GM23338 (cell line): Measurements from ENCODE around the gene SLC39A7.

Experiments used
- CREB1 ChIP-seq: fragments of 250-450 bp; sonication (Bioruptor Pico); IDR thresholded peaks from 2 replicates; pipeline ENCODE4 v1.5.0; 2020; ENCODE audit warnings: low read depth, mild to moderate bottlenecking, moderate library complexity
- EZH2 ChIP-seq: fragments of 200-600 bp; sonication (generic); IDR thresholded peaks from one replicate; pipeline ENCODE4 v1.8.0; 2017; ENCODE audit warnings: antibody characterized with exemption, mild to moderate bottlenecking, low read depth; ENCODE audit not compliant: unreplicated experiment
- EZH2phosphoT487 ChIP-seq: fragments of 200-600 bp; sonication (generic); IDR thresholded peaks from one replicate; pipeline ENCODE4 v1.8.1; 2018; ENCODE audit warnings: antibody characterized with exemption; ENCODE audit not compliant: unreplicated experiment
- JUNB ChIP-seq: IDR thresholded peaks from one replicate; pipeline ENCODE4 v1.6.1; 2016; ENCODE audit warnings: antibody characterized with exemption; ENCODE audit not compliant: unreplicated experiment
- NANOG ChIP-seq: IDR thresholded peaks from 2 replicates; pipeline ENCODE4 v1.6.1; 2016; ENCODE audit warnings: antibody characterized with exemption, borderline replicate concordance
- POLR2AphosphoS5 ChIP-seq: IDR thresholded peaks from 2 replicates; pipeline ENCODE4 v1.6.1; 2016; ENCODE audit warnings: antibody characterized with exemption, low read depth
- ZNF331 ChIP-seq: fragments of 250-450 bp; sonication (Bioruptor Pico); IDR thresholded peaks from 2 replicates; pipeline ENCODE4 v1.5.0; 2020; ENCODE audit warnings: low read depth, mild to moderate bottlenecking, moderate library complexity
- TF ChIP-seq, protein P1 (sequence below), 2 experiments: fragments of 200-600 bp in 1 of 2; sonication (generic) in 1 of 2; conservative IDR thresholded peaks; 2 replicates each; pipeline versions ENCODE4 v1.5.1 to v1.6.1; 2016 to 2017; ENCODE audit warnings: antibody characterized with exemption in 2 of 2, low read depth in 2 of 2, mild to moderate bottlenecking in 2 of 2, moderate library complexity in 1 of 2
- TF ChIP-seq, protein P2 (sequence below): IDR thresholded peaks from 2 replicates; pipeline ENCODE4 v1.6.1; 2016; ENCODE audit warnings: antibody characterized with exemption
- TF ChIP-seq, protein P3 (sequence below): IDR thresholded peaks from one replicate; pipeline ENCODE4 v1.6.1; 2018; ENCODE audit warnings: antibody characterized with exemption; ENCODE audit not compliant: unreplicated experiment

DNA sequence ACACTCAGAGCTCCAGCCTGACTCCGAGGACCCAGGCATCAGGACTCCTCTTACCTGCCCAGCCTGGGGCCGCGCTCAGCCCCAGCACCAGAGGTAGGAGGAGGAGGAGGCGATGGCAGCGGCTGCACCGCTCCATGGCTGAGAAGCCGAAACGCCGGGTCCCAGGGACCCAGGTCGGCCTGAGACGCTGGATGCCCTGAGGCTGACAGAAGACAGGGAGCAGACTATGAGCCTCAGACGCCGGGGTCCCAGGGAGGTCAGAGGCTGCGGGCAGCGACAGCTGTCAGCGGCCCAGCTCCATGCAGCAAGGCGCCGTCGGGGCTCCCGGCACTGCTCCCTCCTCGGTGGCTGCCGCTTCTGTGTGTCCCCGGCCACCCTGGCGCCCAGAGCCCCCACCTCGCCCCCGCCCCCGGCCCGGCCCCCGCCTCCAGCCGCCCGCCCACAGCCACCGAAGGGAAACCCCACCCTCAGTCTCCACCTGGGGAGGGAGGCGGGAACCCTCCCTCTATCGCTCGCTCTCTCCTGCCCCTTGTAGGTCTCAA, 8.5 kb upstream of the SLC39A7 start, which contains the start of gene COL11A2:
- TF ChIP-seq EZH2: no peak
- TF ChIP-seq, protein P1, sequence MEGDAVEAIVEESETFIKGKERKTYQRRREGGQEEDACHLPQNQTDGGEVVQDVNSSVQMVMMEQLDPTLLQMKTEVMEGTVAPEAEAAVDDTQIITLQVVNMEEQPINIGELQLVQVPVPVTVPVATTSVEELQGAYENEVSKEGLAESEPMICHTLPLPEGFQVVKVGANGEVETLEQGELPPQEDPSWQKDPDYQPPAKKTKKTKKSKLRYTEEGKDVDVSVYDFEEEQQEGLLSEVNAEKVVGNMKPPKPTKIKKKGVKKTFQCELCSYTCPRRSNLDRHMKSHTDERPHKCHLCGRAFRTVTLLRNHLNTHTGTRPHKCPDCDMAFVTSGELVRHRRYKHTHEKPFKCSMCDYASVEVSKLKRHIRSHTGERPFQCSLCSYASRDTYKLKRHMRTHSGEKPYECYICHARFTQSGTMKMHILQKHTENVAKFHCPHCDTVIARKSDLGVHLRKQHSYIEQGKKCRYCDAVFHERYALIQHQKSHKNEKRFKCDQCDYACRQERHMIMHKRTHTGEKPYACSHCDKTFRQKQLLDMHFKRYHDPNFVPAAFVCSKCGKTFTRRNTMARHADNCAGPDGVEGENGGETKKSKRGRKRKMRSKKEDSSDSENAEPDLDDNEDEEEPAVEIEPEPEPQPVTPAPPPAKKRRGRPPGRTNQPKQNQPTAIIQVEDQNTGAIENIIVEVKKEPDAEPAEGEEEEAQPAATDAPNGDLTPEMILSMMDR (conservative IDR thresholded peaks at IDR 0.05; ENCODE audit: low read depth in 2 of 2): no peak
- no peak for TF ChIP-seq EZH2phosphoT487
- no peak for TF ChIP-seq JUNB
- no peak for TF ChIP-seq NANOG
- no peak for TF ChIP-seq ZNF331
- TF ChIP-seq CREB1: no peak
- no peak for TF ChIP-seq POLR2AphosphoS5
- TF ChIP-seq, protein P2, sequence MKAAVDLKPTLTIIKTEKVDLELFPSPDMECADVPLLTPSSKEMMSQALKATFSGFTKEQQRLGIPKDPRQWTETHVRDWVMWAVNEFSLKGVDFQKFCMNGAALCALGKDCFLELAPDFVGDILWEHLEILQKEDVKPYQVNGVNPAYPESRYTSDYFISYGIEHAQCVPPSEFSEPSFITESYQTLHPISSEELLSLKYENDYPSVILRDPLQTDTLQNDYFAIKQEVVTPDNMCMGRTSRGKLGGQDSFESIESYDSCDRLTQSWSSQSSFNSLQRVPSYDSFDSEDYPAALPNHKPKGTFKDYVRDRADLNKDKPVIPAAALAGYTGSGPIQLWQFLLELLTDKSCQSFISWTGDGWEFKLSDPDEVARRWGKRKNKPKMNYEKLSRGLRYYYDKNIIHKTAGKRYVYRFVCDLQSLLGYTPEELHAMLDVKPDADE: no peak
- TF ChIP-seq, protein P3, sequence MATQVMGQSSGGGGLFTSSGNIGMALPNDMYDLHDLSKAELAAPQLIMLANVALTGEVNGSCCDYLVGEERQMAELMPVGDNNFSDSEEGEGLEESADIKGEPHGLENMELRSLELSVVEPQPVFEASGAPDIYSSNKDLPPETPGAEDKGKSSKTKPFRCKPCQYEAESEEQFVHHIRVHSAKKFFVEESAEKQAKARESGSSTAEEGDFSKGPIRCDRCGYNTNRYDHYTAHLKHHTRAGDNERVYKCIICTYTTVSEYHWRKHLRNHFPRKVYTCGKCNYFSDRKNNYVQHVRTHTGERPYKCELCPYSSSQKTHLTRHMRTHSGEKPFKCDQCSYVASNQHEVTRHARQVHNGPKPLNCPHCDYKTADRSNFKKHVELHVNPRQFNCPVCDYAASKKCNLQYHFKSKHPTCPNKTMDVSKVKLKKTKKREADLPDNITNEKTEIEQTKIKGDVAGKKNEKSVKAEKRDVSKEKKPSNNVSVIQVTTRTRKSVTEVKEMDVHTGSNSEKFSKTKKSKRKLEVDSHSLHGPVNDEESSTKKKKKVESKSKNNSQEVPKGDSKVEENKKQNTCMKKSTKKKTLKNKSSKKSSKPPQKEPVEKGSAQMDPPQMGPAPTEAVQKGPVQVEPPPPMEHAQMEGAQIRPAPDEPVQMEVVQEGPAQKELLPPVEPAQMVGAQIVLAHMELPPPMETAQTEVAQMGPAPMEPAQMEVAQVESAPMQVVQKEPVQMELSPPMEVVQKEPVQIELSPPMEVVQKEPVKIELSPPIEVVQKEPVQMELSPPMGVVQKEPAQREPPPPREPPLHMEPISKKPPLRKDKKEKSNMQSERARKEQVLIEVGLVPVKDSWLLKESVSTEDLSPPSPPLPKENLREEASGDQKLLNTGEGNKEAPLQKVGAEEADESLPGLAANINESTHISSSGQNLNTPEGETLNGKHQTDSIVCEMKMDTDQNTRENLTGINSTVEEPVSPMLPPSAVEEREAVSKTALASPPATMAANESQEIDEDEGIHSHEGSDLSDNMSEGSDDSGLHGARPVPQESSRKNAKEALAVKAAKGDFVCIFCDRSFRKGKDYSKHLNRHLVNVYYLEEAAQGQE: no peak
